Gastroesophageal sphincter (tissue), 4 donors: ENCODE data around the gene RFX2. TPM values are rescaled to one million over a fixed set of nuclear protein-coding genes. Genes with fewer than 3 reads are reported as not detected.

Experiments
- ATAC-seq: fragments of 150-250 bp; one replicate; pipeline ENCODE4 v1.9.1; 2016; ENCODE audit warnings: mild to moderate bottlenecking, moderate library complexity
- H3K27ac ChIP-seq, 4 donors: fragments of 200-600 bp; sonication (generic) in 3 of 4; 1 replicate in 3 of 4; 2 replicates in 1 of 4; pipeline ENCODE4 v1.5.1; 2016 to 2019
- H3K27me3 ChIP-seq: fragments of 200-600 bp; sonication (generic); one replicate; pipeline ENCODE4 v1.5.1; 2019
- H3K36me3 ChIP-seq, 2 donors: fragments of 200-600 bp; sonication (generic); one replicate each; pipeline ENCODE4 v1.5.1; 2019; ENCODE audit warnings: control low read depth in 1 of 2
- H3K4me1 ChIP-seq, 3 donors: fragments of 200-600 bp; sonication (generic); 1 replicate in 2 of 3; 2 replicates in 1 of 3; pipeline ENCODE4 v1.5.1; 2016 to 2019; ENCODE audit warnings: control low read depth in 2 of 3
- H3K4me3 ChIP-seq, 2 donors: fragments of 200-600 bp; sonication (generic); one replicate each; pipeline ENCODE4 v1.5.1; 2019; ENCODE audit warnings: mild to moderate bottlenecking in 1 of 2, moderate library complexity in 1 of 2
- H3K9me3 ChIP-seq, 3 donors: fragments of 200-600 bp; sonication (generic); one replicate each; pipeline ENCODE4 v1.5.1; 2017 to 2019; ENCODE audit warnings: control low read depth in 2 of 3
- CTCF ChIP-seq, 4 experiments: fragments of 200-600 bp in 2 of 4; fragments of 450-650 bp in 2 of 4; sonication (generic) in 1 of 4; IDR thresholded peaks; one replicate each; pipeline ENCODE4 v1.5.1; 2017 to 2019; ENCODE audit warnings: antibody characterized with exemption in 4 of 4, mild to moderate bottlenecking in 2 of 4, moderate library complexity in 2 of 4
- EP300 ChIP-seq: sonication (generic); formaldehyde crosslinking; IDR thresholded peaks from one replicate; pipeline ENCODE4 v1.6.1; 2017; ENCODE audit warnings: antibody characterized with exemption, mild to moderate bottlenecking
- POLR2A ChIP-seq, 2 donors: fragments of 450-650 bp; IDR thresholded peaks; one replicate each; pipeline ENCODE4 v1.6.1; 2017; ENCODE audit warnings: antibody characterized with exemption in 2 of 2, mild to moderate bottlenecking in 2 of 2, moderate library complexity in 1 of 2
- POLR2AphosphoS5 ChIP-seq: sonication (generic); formaldehyde crosslinking; IDR thresholded peaks from one replicate; pipeline ENCODE4 v1.6.1; 2017; ENCODE audit warnings: antibody characterized with exemption
- WGBS, 2 donors: methylation state at CpG; one replicate each; pipeline ENCODE4 v1.1.5; 2018; ENCODE audit warnings: low coverage in 1 of 2; 5-methylcytosine and 5-hydroxymethylcytosine counted together
- total RNA-seq, 4 donors: library from RNA; depleted of rRNA; stranded (reverse); fragments of >200 nt; gene quantifications; one replicate each; pipeline ENCODE4 v1.1.0, GENCODE V29; 2016

The RFX2 gene
- total RNA-seq, 4 donors from 2014 or later: 18.7 to 49.1 (median 37.6) TPM

- ATAC-seq: no peak
- TF ChIP-seq POLR2AphosphoS5: no peak
- no peak for TF ChIP-seq EP300
- peaks cover 15 to 100% (median 84%) of the 10 kb centered on the region in 3 donors for H3K4me1 ChIP-seq
- peak overlapping the region in 1 of 2 donors; percentile 34 for H3K4me3 ChIP-seq
- no peaks in the 10 kb centered on the region for H3K27me3 ChIP-seq
- no peaks in the 10 kb centered on the region for H3K9me3 ChIP-seq
- WGBS, 2 donors: 46 to 53% methylated on average over 10 to 18 of the region's 21 CpGs
- peak overlapping the region; percentile 96 to 98 (median 97) for H3K27ac ChIP-seq
- no peaks in the 10 kb centered on the region for H3K36me3 ChIP-seq
Observed at GRCh38 chr19:6060600-6061375, 49.5 kb downstream of the RFX2 start.

GRCh38 chr19:6059988-6060599, 50.2 kb downstream of the RFX2 start:
- Histone ChIP-seq H3K27ac (peak overlapping the region; percentile 96 to 98 (median 97)), H3K27me3 (no peaks in the 10 kb centered on the region), H3K9me3 (no peaks in the 10 kb centered on the region), H3K4me1 (peaks cover 15 to 100% (median 78%) of the 10 kb centered on the region in 3 donors), H3K4me3 (no peak overlapping the region), H3K36me3 (no peaks in the 10 kb centered on the region)
- ATAC-seq: no peak
- WGBS, 2 donors: 68 to 80% methylated on average over 3 to 4 of the region's 4 CpGs
- no peak for TF ChIP-seq POLR2A (IDR thresholded peaks at IDR 0.05)
- TF ChIP-seq POLR2AphosphoS5: no peak
- no peak for TF ChIP-seq CTCF (IDR thresholded peaks at IDR 0.05)
- no peak for TF ChIP-seq EP300

GRCh38 chr19:6059396-6059947, 50.8 kb downstream of the RFX2 start:
- Histone ChIP-seq H3K4me3 (no peak overlapping the region), H3K27ac (peak overlapping the region; percentile 96 to 98 (median 97)), H3K4me1 (peaks cover 15 to 97% (median 75%) of the 10 kb centered on the region in 3 donors)

DNA sequence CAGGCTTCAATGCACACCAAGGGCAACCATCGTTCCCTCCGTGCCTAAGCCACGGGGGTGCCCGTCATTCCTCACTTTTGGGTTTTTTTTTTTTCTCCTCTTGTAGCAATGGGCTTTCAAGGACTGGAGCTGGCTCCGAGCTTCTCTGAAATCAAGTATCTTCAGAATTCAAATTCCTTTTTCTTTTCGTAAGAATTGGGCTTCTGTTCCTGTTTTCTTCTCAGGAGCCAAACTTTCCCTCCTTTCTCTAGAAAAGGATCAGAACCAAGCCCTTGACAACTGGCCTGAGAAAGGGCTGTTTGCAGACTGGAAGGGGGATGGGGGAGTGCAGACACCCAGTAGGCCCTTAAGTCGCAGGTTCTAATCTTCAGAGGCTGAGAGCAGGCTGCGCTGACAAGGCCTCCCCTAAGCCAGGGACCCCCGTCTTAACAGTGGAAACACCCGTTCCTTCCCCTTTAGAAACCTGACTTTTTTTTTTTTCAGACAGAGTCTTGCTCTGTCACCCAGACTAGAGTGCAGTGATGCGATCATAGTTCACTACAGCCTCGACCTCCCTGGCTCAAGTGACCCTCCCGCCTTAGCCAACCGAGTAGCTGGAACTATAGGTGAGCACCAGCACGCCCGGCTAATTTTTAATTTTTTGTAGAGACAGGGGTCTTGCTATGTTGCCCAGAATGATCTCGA, 51.6 kb downstream of the RFX2 start:
- Histone ChIP-seq H3K36me3 (no peaks in the 10 kb centered on the region), H3K4me3 (no peak overlapping the region), H3K27ac (peak overlapping the region; percentile 96 to 98 (median 97)), H3K9me3 (no peaks in the 10 kb centered on the region), H3K27me3 (no peaks in the 10 kb centered on the region), H3K4me1 (peaks cover 15 to 88% (median 67%) of the 10 kb centered on the region in 3 donors)
- WGBS, 2 donors: 38 to 62% methylated on average over 8 to 10 of the region's 17 CpGs
- no peak for ATAC-seq
- TF ChIP-seq POLR2A (IDR thresholded peaks at IDR 0.05): no peak
- no peak for TF ChIP-seq CTCF (IDR thresholded peaks at IDR 0.05)
- TF ChIP-seq POLR2AphosphoS5: no peak
- TF ChIP-seq EP300: no peak

More at GRCh38 chr19:6059396-6059947, 50.8 kb downstream of the RFX2 start:
- ATAC-seq: no peak
- Histone ChIP-seq H3K27me3 (no peaks in the 10 kb centered on the region), H3K9me3 (no peaks in the 10 kb centered on the region), H3K36me3 (no peaks in the 10 kb centered on the region)
- WGBS, 2 donors: 52 to 71% methylated on average over 3 to 5 of the region's 6 CpGs
- TF ChIP-seq POLR2A (IDR thresholded peaks at IDR 0.05): no peak
- TF ChIP-seq EP300: no peak
- no peak for TF ChIP-seq POLR2AphosphoS5
- TF ChIP-seq CTCF (IDR thresholded peaks at IDR 0.05): no peak
